HL-60 (cell line): Measurements from ENCODE around the gene SLC31A2.
"Not testable (repeated sequence)": the region's sequence is repeated elsewhere in the genome, so short reads cannot be mapped to it uniquely, and the experiment has no call there.

Source experiments
- DNase-seq, 2 experiments: peaks; one replicate each; pipeline ENCODE4 v3.0.0-alpha.2; 2010 to 2020; ENCODE audit warnings: low read depth in 1 of 2, low spot score in 1 of 2
- H3K27ac ChIP-seq: fragments of 250-450 bp; sonication (Bioruptor Pico); replicated peaks from 2 replicates; pipeline ENCODE4 v1.5.1; 2020; ENCODE audit warnings: mild to moderate bottlenecking, moderate library complexity
- H3K27me3 ChIP-seq: fragments of 250-450 bp; sonication (Bioruptor Pico); 2 replicates; pipeline ENCODE4 v1.5.1; 2021; ENCODE audit warnings: mild to moderate bottlenecking, moderate library complexity; ENCODE audit not compliant: insufficient read depth, poor library complexity, severe bottlenecking
- H3K4me3 ChIP-seq: replicated peaks from 2 replicates; pipeline ENCODE4 v1.5.1; 2011; ENCODE audit warnings: mild to moderate bottlenecking, control low read depth, low read length; ENCODE audit not compliant: insufficient read depth
- CTCF ChIP-seq: IDR thresholded peaks from one replicate; pipeline ENCODE4 v1.5.1; 2011; ENCODE audit warnings: low read length, control low read depth, inconsistent platforms; ENCODE audit not compliant: insufficient read depth
- GABPA ChIP-seq: IDR thresholded peaks from 2 replicates; pipeline ENCODE4 v1.6.1; 2012; ENCODE audit warnings: low read depth
- POLR2AphosphoS5 ChIP-seq: IDR thresholded peaks from 2 replicates; pipeline ENCODE4 v1.6.1; 2012; ENCODE audit warnings: low read depth
- REST ChIP-seq: IDR thresholded peaks from 2 replicates; pipeline ENCODE4 v1.6.1; 2012; ENCODE audit warnings: low read depth; ENCODE audit not compliant: insufficient replicate concordance
- SPI1 ChIP-seq: IDR thresholded peaks from 2 replicates; pipeline ENCODE4 v1.6.1; 2012; ENCODE audit warnings: low read depth, mild to moderate bottlenecking, borderline replicate concordance
- long read RNA-seq: library from polyadenylated mRNA; unstranded; transcript quantifications from one replicate; pipeline ENCODE4 v2.0.0, GENCODE V29; 2020

The SLC31A2 gene
- long read RNA-seq, transcript SLC31A2-201 (4 exons, 1,785 nt): major isoform, 19 of 21 reads
- long read RNA-seq, partial matches to known transcripts: 0 of 21 reads
- long read RNA-seq, other reads (novel, unspliced or antisense): 2 of 21 reads

- DNase-seq: peak; percentile 75 to 88
- H3K27me3 ChIP-seq: no peaks in the 10 kb centered on the region
- peak within 1 kb of the TSS; percentile 87 for H3K27ac ChIP-seq
- no peak; the same call in 1 of the 2 replicates for TF ChIP-seq SPI1
- TF ChIP-seq POLR2AphosphoS5: peak; percentile 88
- no peak for TF ChIP-seq GABPA
- TF ChIP-seq REST: peak; percentile 30
- H3K4me3 ChIP-seq: peak within 1 kb of the TSS; percentile 88
These were observed at the start of gene SLC31A2 for GRCh38 chr9:113150670-113151611. SLC31A2 (plus strand) TSS chr9:113151007; CDS start chr9:113151075, 68 bp downstream.

GRCh38 chr9:113105345-113105744 lies 45.5 kb upstream of the SLC31A2 start:
- not testable (repeated sequence) for H3K27me3 ChIP-seq, DNase-seq, H3K27ac ChIP-seq, H3K4me3 ChIP-seq

GRCh38 chr9:113111065-113111951 lies 39.5 kb upstream of the SLC31A2 start:
- not testable (repeated sequence) for H3K27me3 ChIP-seq, DNase-seq, H3K27ac ChIP-seq
- H3K4me3 ChIP-seq: peak overlapping the region; percentile 24

- H3K4me3 ChIP-seq, H3K27me3 ChIP-seq, H3K27ac ChIP-seq: not testable (repeated sequence)
- DNase-seq: peak in 1 of 2 experiments; percentile 32
These were observed 37.9 kb upstream of the SLC31A2 start for GRCh38 chr9:113112706-113113510.

- H3K27ac ChIP-seq, H3K27me3 ChIP-seq, DNase-seq, H3K4me3 ChIP-seq: not testable (repeated sequence)
These were observed 32.0 kb upstream of the SLC31A2 start for GRCh38 chr9:113118829-113119228.

- H3K27ac ChIP-seq: no peak overlapping the region
- TF ChIP-seq SPI1 (no peak), CTCF (no peak), GABPA (no peak), REST (no peak), POLR2AphosphoS5 (no peak)
- no peak for DNase-seq
- no peak overlapping the region for H3K4me3 ChIP-seq
- H3K27me3 ChIP-seq: no peaks in the 10 kb centered on the region
These were observed 25.3 kb upstream of the SLC31A2 start for GRCh38 chr9:113125386-113126035.
